K562 (cell line): ENCODE data around the gene ALG8. TPM values are rescaled to one million over a fixed set of nuclear protein-coding genes. Genes with fewer than 3 reads are reported as not detected.

Source experiments
- ARID1B ChIP-seq: fragments of 450-650 bp; IDR thresholded peaks from 2 replicates; pipeline ENCODE4 v1.6.1; 2016; ENCODE audit warnings: antibody characterized with exemption, mild to moderate bottlenecking, inconsistent platforms
- ETS2 ChIP-seq: IDR thresholded peaks from 2 replicates; pipeline ENCODE4 v1.6.1; 2016; ENCODE audit warnings: borderline replicate concordance, missing genetic modification characterization, mild to moderate bottlenecking, moderate library complexity, missing compliant biosample characterization; ENCODE audit not compliant: poor library complexity, severe bottlenecking
- FOSL1 ChIP-seq: fragments of 200-800 bp; sonication (Bioruptor generic); conservative IDR thresholded peaks from 2 replicates; pipeline ENCODE4 v1.6.1; 2016; ENCODE audit warnings: missing genetic modification characterization, missing compliant biosample characterization
- NR2C2 ChIP-seq, 2 experiments: fragments of 200-800 bp in 1 of 2; sonication (Bioruptor generic) in 1 of 2; sonication (generic) in 1 of 2; formaldehyde crosslinking in 1 of 2; IDR thresholded peaks; 2 replicates each; pipeline versions ENCODE4 v1.6.1 to v1.8.0; 2016 to 2022; ENCODE audit warnings: mild to moderate bottlenecking in 1 of 2, missing compliant biosample characterization in 1 of 2, missing genetic modification characterization in 1 of 2, missing genetic modification reagents in 1 of 2
- POLR2B ChIP-seq: fragments of 450-650 bp; IDR thresholded peaks from 2 replicates; pipeline ENCODE4 v1.6.1; 2018; ENCODE audit warnings: low read depth; ENCODE audit not compliant: partially characterized antibody
- SRF ChIP-seq, 2 experiments: fragments of 250-450, 450-650 bp in 1 of 2; sonication (Bioruptor Pico) in 1 of 2; sonication (generic) in 1 of 2; formaldehyde crosslinking; IDR thresholded peaks; 2 replicates each; pipeline versions ENCODE4 v1.5.0 to v1.5.1; 2020 to 2022; ENCODE audit warnings: mild to moderate bottlenecking in 1 of 2, missing genetic modification reagents in 1 of 2
- ZNF347 ChIP-seq: fragments of 450-650 bp; formaldehyde crosslinking; IDR thresholded peaks from 2 replicates; pipeline ENCODE4 v1.4.0; 2020; ENCODE audit warnings: low read depth, mild to moderate bottlenecking, moderate library complexity
- polyA plus RNA-seq, 8 experiments: library from polyadenylated mRNA; depleted of rRNA in 4 of 8; stranded (reverse) in 5 of 8; unstranded in 3 of 8; fragments of >200 nt; fragmentation: Nextera tagmentation in 2 of 8; fragmentation: Illumina TruSeq in 1 of 8; extraction: Ambion mirVana in 2 of 8; extraction: Trizol in 1 of 8; gene quantifications; 2 replicates each; pipeline versions ENCODE4 v1.2.1 to v1.2.3, GENCODE V29; 2011 to 2014; ENCODE audit warnings: inconsistent platforms in 1 of 8, missing spikeins in 1 of 8
- total RNA-seq, 7 experiments: library from RNA; depleted of rRNA in 6 of 7; stranded (reverse); fragments of >200 nt in 6 of 7; fragmentation: Illumina TruSeq in 2 of 7; extraction: Trizol in 2 of 7; gene quantifications; 2 replicates each; pipeline versions ENCODE4 v1.2.1 to v1.2.3, GENCODE V29; 2011 to 2021; ENCODE audit warnings: low replicate concordance in 1 of 7
- TF ChIP-seq, protein P1 (sequence below): sonication (generic); formaldehyde crosslinking; IDR thresholded peaks from 2 replicates; pipeline ENCODE4 v1.8.0; 2023; ENCODE audit warnings: missing genetic modification reagents, mild to moderate bottlenecking, borderline replicate concordance
- TF ChIP-seq, protein P2 (sequence below): fragments of 150-350 bp; IDR thresholded peaks from 2 replicates; pipeline ENCODE4 v1.6.1; 2014; ENCODE audit warnings: low read depth, mild to moderate bottlenecking, low read length, borderline replicate concordance
- TF ChIP-seq, protein P3 (sequence below): sonication (generic); IDR thresholded peaks from 2 replicates; pipeline ENCODE4 v1.6.1; 2016
- TF ChIP-seq, protein P4 (sequence below), 2 experiments: fragments of 450-650 bp in 1 of 2; sonication (generic) in 1 of 2; formaldehyde crosslinking in 1 of 2; IDR thresholded peaks in 1 of 2; conservative IDR thresholded peaks in 1 of 2; 2 replicates each; pipeline versions ENCODE4 v1.6.1 to v1.8.1; 2016 to 2023; ENCODE audit warnings: mild to moderate bottlenecking in 2 of 2, moderate library complexity in 2 of 2, inconsistent platforms in 1 of 2, missing genetic modification reagents in 1 of 2

Gene ALG8
- total and polyA plus RNA-seq, 9 of the 15 experiments (the other 6 are each of a cell fraction or from before 2014, with no cell fraction given) = 59.3 to 189 (median 106) TPM

DNA sequence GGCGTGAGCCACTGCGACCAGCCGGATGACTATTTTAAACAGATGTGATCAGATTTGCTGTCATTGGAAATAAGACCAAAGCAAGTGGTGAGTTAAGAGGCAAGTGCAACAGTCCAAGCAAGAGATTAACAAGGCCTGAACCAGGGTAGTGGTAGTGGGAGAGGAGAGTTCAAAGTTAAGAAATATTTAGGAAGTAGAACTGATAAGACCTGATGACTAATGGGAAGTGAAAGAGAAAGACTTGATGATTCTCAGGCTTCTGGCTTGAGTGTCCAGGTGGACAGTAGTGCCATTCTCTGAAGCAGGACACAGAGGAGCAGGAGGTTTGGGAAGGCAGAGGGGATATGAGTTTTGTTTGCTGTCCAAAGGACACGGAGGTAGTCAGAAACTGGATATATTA is 67.0 kb downstream of the ALG8 start (continued):
- TF ChIP-seq, protein P1, sequence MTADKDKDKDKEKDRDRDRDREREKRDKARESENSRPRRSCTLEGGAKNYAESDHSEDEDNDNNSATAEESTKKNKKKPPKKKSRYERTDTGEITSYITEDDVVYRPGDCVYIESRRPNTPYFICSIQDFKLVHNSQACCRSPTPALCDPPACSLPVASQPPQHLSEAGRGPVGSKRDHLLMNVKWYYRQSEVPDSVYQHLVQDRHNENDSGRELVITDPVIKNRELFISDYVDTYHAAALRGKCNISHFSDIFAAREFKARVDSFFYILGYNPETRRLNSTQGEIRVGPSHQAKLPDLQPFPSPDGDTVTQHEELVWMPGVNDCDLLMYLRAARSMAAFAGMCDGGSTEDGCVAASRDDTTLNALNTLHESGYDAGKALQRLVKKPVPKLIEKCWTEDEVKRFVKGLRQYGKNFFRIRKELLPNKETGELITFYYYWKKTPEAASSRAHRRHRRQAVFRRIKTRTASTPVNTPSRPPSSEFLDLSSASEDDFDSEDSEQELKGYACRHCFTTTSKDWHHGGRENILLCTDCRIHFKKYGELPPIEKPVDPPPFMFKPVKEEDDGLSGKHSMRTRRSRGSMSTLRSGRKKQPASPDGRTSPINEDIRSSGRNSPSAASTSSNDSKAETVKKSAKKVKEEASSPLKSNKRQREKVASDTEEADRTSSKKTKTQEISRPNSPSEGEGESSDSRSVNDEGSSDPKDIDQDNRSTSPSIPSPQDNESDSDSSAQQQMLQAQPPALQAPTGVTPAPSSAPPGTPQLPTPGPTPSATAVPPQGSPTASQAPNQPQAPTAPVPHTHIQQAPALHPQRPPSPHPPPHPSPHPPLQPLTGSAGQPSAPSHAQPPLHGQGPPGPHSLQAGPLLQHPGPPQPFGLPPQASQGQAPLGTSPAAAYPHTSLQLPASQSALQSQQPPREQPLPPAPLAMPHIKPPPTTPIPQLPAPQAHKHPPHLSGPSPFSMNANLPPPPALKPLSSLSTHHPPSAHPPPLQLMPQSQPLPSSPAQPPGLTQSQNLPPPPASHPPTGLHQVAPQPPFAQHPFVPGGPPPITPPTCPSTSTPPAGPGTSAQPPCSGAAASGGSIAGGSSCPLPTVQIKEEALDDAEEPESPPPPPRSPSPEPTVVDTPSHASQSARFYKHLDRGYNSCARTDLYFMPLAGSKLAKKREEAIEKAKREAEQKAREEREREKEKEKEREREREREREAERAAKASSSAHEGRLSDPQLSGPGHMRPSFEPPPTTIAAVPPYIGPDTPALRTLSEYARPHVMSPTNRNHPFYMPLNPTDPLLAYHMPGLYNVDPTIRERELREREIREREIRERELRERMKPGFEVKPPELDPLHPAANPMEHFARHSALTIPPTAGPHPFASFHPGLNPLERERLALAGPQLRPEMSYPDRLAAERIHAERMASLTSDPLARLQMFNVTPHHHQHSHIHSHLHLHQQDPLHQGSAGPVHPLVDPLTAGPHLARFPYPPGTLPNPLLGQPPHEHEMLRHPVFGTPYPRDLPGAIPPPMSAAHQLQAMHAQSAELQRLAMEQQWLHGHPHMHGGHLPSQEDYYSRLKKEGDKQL (CRISPR knock-in tag) = no peak
- TF ChIP-seq NR2C2 (CRISPR knock-in tag; IDR thresholded peaks at IDR 0.05) (no peak), NR2C2 (tag; IDR thresholded peaks at IDR 0.05) (peak; percentile 58; the same call in 1 of the 2 replicates), FOSL1 (peak; percentile 68), SRF (CRISPR knock-in tag; IDR thresholded peaks at IDR 0.05) (no peak), POLR2B (no peak), ARID1B (0 out of 2 replicates have a peak, but pooled peaks have one; percentile 32), ETS2 (no peak), ZNF347 (CRISPR knock-in tag) (no peak)
- TF ChIP-seq, protein P2, sequence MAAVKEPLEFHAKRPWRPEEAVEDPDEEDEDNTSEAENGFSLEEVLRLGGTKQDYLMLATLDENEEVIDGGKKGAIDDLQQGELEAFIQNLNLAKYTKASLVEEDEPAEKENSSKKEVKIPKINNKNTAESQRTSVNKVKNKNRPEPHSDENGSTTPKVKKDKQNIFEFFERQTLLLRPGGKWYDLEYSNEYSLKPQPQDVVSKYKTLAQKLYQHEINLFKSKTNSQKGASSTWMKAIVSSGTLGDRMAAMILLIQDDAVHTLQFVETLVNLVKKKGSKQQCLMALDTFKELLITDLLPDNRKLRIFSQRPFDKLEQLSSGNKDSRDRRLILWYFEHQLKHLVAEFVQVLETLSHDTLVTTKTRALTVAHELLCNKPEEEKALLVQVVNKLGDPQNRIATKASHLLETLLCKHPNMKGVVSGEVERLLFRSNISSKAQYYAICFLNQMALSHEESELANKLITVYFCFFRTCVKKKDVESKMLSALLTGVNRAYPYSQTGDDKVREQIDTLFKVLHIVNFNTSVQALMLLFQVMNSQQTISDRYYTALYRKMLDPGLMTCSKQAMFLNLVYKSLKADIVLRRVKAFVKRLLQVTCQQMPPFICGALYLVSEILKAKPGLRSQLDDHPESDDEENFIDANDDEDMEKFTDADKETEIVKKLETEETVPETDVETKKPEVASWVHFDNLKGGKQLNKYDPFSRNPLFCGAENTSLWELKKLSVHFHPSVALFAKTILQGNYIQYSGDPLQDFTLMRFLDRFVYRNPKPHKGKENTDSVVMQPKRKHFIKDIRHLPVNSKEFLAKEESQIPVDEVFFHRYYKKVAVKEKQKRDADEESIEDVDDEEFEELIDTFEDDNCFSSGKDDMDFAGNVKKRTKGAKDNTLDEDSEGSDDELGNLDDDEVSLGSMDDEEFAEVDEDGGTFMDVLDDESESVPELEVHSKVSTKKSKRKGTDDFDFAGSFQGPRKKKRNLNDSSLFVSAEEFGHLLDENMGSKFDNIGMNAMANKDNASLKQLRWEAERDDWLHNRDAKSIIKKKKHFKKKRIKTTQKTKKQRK = no peak
- TF ChIP-seq, protein P3, sequence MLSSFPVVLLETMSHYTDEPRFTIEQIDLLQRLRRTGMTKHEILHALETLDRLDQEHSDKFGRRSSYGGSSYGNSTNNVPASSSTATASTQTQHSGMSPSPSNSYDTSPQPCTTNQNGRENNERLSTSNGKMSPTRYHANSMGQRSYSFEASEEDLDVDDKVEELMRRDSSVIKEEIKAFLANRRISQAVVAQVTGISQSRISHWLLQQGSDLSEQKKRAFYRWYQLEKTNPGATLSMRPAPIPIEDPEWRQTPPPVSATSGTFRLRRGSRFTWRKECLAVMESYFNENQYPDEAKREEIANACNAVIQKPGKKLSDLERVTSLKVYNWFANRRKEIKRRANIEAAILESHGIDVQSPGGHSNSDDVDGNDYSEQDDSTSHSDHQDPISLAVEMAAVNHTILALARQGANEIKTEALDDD = peak; percentile 57
- TF ChIP-seq, protein P4, sequence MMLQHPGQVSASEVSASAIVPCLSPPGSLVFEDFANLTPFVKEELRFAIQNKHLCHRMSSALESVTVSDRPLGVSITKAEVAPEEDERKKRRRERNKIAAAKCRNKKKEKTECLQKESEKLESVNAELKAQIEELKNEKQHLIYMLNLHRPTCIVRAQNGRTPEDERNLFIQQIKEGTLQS (IDR thresholded peaks at IDR 0.05) = peak; percentile 40; the same call in 1 of the 2 replicates
- TF ChIP-seq, protein P4 (CRISPR knock-in tag; conservative IDR thresholded peaks at IDR 0.05) = no peak
